Measurements from ENCODE around the gene SIAE. TPM values are rescaled to one million over a fixed set of nuclear protein-coding genes. Genes with fewer than 3 reads are reported as not detected.
A peak's percentile ranks its signal among the peaks of the same experiment; 100 is the strongest.

The SIAE gene
- total and polyA plus RNA-seq, 2 experiments from 2014 or later: 5.7 to 7.9 TPM

GRCh38 chr11:124625504-124626168 lies 47.9 kb downstream of the SIAE start:
- no peak for DNase-seq (ENCODE audit: low read depth in 1 of 2, low spot score in 1 of 2)
- Histone ChIP-seq H3K27me3 (no peaks in the 10 kb centered on the region), H3K4me1 (ENCODE audit: low read depth) (peaks cover 16% of the 10 kb centered on the region), H3K36me3 (peaks cover 46% of the 10 kb centered on the region), H3K27ac (no peak overlapping the region), H3K4me3 (no peak overlapping the region), H3K9me3 (ENCODE audit: low read depth) (no peaks in the 10 kb centered on the region)
- no peak for TF ChIP-seq CTCF (IDR thresholded peaks at IDR 0.05; ENCODE audit: low read depth, low read length)

- peak in 1 of 2 donors; percentile 23 for DNase-seq (ENCODE audit: low read depth in 1 of 2, low spot score in 1 of 2)
- Histone ChIP-seq H3K36me3 (peaks cover 31% of the 10 kb centered on the region), H3K27ac (peak overlapping the region; percentile 93), H3K4me1 (ENCODE audit: low read depth) (peaks cover 16% of the 10 kb centered on the region), H3K27me3 (peaks cover 14% of the 10 kb centered on the region), H3K4me3 (peak overlapping the region; percentile 83), H3K9me3 (ENCODE audit: low read depth) (no peaks in the 10 kb centered on the region)
- TF ChIP-seq CTCF (IDR thresholded peaks at IDR 0.05; ENCODE audit: low read depth, low read length): no peak
Observed at GRCh38 chr11:124623861-124624525, 49.5 kb downstream of the SIAE start.

- Histone ChIP-seq H3K4me1 (ENCODE audit: low read depth) (peaks cover 16% of the 10 kb centered on the region), H3K9me3 (ENCODE audit: low read depth) (no peaks in the 10 kb centered on the region), H3K27me3 (peaks cover 25% of the 10 kb centered on the region), H3K4me3 (peak within 1 kb of the TSS; percentile 83), H3K27ac (peak within 1 kb of the TSS; percentile 93), H3K36me3 (peaks cover 25% of the 10 kb centered on the region)
- TF ChIP-seq CTCF (IDR thresholded peaks at IDR 0.05; ENCODE audit: low read depth, low read length): no peak
- peak; percentile 94 to 95 for DNase-seq (ENCODE audit: low read depth in 1 of 2, low spot score in 1 of 2)
Observed at GRCh38 chr11:124622531-124623451, 50.7 kb downstream of the SIAE start, which contains the start of gene TBRG1. TBRG1 (plus strand) TSS chr11:124622864; CDS start chr11:124623084, 220 bp downstream.

GRCh38 chr11:124618863-124619262 lies 54.7 kb downstream of the SIAE start:
- no peak overlapping the region for H3K27ac ChIP-seq
- no peaks in the 10 kb centered on the region for H3K9me3 ChIP-seq (ENCODE audit: low read depth)
- TF ChIP-seq CTCF (IDR thresholded peaks at IDR 0.05; ENCODE audit: low read depth, low read length): no peak
- no peaks in the 10 kb centered on the region for H3K36me3 ChIP-seq
- no peak overlapping the region for H3K4me3 ChIP-seq
- H3K4me1 ChIP-seq (ENCODE audit: low read depth): peaks cover 10% of the 10 kb centered on the region
- peaks cover 25% of the 10 kb centered on the region for H3K27me3 ChIP-seq
- DNase-seq (ENCODE audit: low read depth in 1 of 2, low spot score in 1 of 2): no peak

GRCh38 chr11:124612567-124613246 lies 60.8 kb downstream of the SIAE start:
- DNase-seq (ENCODE audit: low read depth in 1 of 2, low spot score in 1 of 2): peak; percentile 21 to 65
- H3K4me3 ChIP-seq: no peak overlapping the region
- no peaks in the 10 kb centered on the region for H3K9me3 ChIP-seq (ENCODE audit: low read depth)
- H3K4me1 ChIP-seq (ENCODE audit: low read depth): no peaks in the 10 kb centered on the region
- H3K36me3 ChIP-seq: no peaks in the 10 kb centered on the region
- no peak for TF ChIP-seq CTCF (IDR thresholded peaks at IDR 0.05; ENCODE audit: low read depth, low read length)
- no peaks in the 10 kb centered on the region for H3K27me3 ChIP-seq
- H3K27ac ChIP-seq: no peak overlapping the region

Measured in cardiac muscle cell (in vitro differentiated cells and primary cell).